BJ (cell line): ENCODE measurements around the gene ZNF304. TPM values are rescaled to one million over a fixed set of nuclear protein-coding genes. Genes with fewer than 3 reads are reported as not detected.

ENCODE experiments used
- CTCF ChIA-PET: fragments of 350-600 bp; formaldehyde crosslinking; extraction: SDS; loops from one replicate; lab custom pipeline; 2021; ENCODE audit warnings: antibody characterized with exemption, inconsistent platforms; lab: Yijun Ruan, JAX
- POLR2A ChIA-PET: fragments of 300-600 bp; sonication (Branson Sonifier 250); formaldehyde crosslinking; extraction: SDS; loops from one replicate; lab custom pipeline; 2021; ENCODE audit warnings: antibody characterized with exemption; lab: Charles Lee
- DNase-seq: peaks from one replicate; pipeline ENCODE4 v3.0.0-alpha.2; 2011; ENCODE audit warnings: low read depth
- H3K27me3 ChIP-seq: 2 replicates; pipeline ENCODE4 v1.6.0; 2011; ENCODE audit warnings: low read length; ENCODE audit not compliant: control insufficient read depth, insufficient read depth
- H3K36me3 ChIP-seq: 2 replicates; pipeline ENCODE4 v1.5.1; 2011; ENCODE audit warnings: low read length; ENCODE audit not compliant: control insufficient read depth, insufficient read depth
- H3K4me3 ChIP-seq: 2 replicates; pipeline ENCODE4 v1.5.1; 2011; ENCODE audit warnings: low read depth, mild to moderate bottlenecking, control low read depth, low read length
- polyA plus RNA-seq: library from polyadenylated mRNA; depleted of rRNA; stranded (reverse); fragments of >200 nt; gene quantifications from 2 replicates; pipeline ENCODE4 v1.2.3, GENCODE V29; 2011
- TF ChIP-seq, protein P1 (sequence below): IDR thresholded peaks from 2 replicates; pipeline ENCODE4 v1.5.1; 2011; ENCODE audit warnings: low read depth, mild to moderate bottlenecking, control low read depth, inconsistent platforms, low read length, moderate library complexity; ENCODE audit not compliant: insufficient read depth

The ZNF304 gene
- polyA plus RNA-seq, 1 experiment = 5.4 TPM

DNA sequence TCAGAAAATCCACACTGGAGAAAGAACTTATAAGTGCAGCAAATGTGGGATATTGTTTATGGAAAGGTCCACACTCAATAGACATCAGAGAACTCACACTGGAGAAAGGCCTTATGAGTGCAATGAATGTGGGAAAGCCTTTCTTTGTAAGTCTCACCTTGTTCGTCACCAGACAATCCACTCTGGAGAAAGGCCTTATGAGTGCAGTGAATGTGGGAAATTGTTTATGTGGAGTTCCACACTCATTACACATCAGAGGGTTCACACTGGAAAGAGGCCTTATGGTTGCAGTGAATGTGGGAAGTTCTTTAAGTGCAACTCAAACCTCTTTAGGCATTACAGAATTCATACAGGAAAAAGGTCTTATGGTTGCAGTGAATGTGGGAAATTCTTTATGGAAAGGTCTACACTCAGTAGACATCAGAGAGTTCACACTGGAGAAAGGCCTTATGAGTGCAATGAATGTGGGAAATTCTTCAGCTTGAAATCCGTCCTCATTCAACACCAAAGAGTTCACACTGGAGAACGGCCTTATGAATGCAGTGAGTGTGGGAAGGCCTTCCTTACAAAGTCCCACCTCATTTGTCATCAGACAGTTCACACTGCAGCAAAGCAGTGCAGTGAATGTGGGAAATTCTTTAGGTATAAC, 26.6 kb downstream of the ZNF304 start:
- ChIA-PET POLR2A (no interaction called here), CTCF (no interaction called here)
- H3K36me3 ChIP-seq = peaks cover 18% of the 10 kb centered on the region
- DNase-seq = no peak
- H3K4me3 ChIP-seq = no peak overlapping the region
- H3K27me3 ChIP-seq = no peaks in the 10 kb centered on the region
- TF ChIP-seq, protein P1, sequence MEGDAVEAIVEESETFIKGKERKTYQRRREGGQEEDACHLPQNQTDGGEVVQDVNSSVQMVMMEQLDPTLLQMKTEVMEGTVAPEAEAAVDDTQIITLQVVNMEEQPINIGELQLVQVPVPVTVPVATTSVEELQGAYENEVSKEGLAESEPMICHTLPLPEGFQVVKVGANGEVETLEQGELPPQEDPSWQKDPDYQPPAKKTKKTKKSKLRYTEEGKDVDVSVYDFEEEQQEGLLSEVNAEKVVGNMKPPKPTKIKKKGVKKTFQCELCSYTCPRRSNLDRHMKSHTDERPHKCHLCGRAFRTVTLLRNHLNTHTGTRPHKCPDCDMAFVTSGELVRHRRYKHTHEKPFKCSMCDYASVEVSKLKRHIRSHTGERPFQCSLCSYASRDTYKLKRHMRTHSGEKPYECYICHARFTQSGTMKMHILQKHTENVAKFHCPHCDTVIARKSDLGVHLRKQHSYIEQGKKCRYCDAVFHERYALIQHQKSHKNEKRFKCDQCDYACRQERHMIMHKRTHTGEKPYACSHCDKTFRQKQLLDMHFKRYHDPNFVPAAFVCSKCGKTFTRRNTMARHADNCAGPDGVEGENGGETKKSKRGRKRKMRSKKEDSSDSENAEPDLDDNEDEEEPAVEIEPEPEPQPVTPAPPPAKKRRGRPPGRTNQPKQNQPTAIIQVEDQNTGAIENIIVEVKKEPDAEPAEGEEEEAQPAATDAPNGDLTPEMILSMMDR = no peak

DNA sequence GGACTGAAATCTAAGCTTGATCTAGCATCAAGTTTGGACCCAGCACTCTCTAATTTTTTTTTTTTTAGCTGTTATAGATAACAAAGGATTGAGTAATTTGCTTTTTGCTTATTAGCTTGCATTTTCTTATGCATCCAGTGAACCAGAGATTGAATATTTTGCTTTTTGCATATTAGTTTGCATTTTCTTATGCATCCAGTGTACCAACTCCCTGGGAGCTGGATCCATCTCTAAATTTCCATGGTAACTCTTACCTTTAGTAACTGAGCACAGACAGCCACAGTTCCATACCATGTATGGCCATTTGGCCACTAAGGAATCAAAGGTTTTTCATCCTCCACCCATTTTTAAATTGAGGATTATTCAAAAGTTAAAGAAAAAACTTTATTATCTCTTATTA, 29.9 kb downstream of the ZNF304 start:
- TF ChIP-seq, protein P1 = no peak
- Histone ChIP-seq H3K36me3 (peaks cover 9% of the 10 kb centered on the region), H3K4me3 (no peak overlapping the region), H3K27me3 (no peaks in the 10 kb centered on the region)
- no peak for DNase-seq
- CTCF ChIA-PET = no interaction called here
- POLR2A ChIA-PET = no interaction called here

DNA sequence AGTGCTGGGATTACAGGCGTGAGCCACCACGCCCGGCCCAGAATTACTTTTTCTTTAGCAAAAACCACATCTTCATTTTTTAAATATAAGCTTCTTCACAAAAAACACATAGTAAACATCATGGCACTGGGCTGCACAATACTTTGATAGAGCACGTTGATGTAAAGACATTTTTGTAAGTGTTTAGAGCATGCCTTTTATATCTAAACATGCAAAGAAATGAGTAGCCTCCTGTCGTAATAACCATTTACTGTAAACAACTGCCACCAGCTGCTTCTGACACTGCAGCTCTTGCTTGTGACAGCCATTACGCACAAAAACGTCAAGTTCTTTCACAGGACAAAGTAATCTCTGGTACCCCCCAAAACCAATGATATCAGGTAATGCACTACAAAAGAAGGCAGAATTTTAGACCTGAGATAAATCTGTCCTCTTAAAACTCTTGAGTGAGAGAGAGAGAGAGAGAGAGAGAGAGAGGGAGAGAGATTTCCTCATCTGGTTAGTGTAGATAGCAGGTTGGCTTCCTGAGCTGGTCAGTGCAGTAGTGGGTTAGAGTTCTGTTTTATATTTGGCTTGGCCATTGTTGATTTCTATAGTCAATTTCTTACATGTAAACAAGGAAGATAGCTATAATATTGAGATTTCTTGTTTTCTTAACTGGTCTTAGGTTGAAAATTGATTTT, 31.9 kb downstream of the ZNF304 start:
- Histone ChIP-seq H3K4me3 (no peak overlapping the region), H3K36me3 (no peaks in the 10 kb centered on the region; the same call in 1 of the 2 replicates), H3K27me3 (no peaks in the 10 kb centered on the region)
- no peak for DNase-seq
- TF ChIP-seq, protein P1 = no peak
- CTCF ChIA-PET = no interaction called here
- POLR2A ChIA-PET = no interaction called here

DNA sequence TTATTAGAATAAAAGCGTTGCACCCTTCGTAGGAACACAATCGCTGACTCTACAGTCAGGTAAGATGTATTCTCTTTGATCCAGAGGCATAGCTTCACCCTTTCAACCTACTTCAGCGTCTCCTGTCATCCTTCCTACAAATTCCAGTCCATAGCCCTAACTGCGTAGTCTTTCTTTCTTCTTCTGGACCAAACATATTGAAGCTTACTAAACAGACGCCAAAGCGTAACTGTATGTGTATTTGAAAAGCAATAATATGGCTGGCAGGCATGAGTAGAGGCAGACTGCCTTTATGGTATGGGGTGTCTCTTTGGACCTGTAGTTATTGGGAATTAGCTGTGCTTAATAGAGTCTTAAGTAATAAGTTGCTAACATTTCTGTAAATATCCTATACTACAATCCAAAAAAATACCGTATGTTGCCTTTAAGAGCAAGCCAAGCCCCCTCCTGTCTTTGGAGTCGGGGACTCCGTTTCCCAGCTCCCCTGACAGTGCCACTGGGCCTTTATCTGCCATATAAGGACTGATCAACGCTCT, 38.2 kb downstream of the ZNF304 start:
- POLR2A ChIA-PET = interaction anchor here (0.9 kb wide), 1 partner anchor 26 kb away, joined by 3 read pairs; no protein-coding TSS in a partner anchor

More for the DNA sequence above, 38.2 kb downstream of the ZNF304 start:
- Histone ChIP-seq H3K36me3 (peaks cover 4% of the 10 kb centered on the region), H3K4me3 (peak overlapping the region; percentile 91), H3K27me3 (no peaks in the 10 kb centered on the region)
- CTCF ChIA-PET = interaction anchor here (1.2 kb wide), 1 partner anchor 16 kb away, joined by 3 read pairs; no protein-coding TSS in a partner anchor
- no peak for DNase-seq
- TF ChIP-seq, protein P1 = no peak
